ENCODE data around the gene TMEM131.

The TMEM131 gene

DNA sequence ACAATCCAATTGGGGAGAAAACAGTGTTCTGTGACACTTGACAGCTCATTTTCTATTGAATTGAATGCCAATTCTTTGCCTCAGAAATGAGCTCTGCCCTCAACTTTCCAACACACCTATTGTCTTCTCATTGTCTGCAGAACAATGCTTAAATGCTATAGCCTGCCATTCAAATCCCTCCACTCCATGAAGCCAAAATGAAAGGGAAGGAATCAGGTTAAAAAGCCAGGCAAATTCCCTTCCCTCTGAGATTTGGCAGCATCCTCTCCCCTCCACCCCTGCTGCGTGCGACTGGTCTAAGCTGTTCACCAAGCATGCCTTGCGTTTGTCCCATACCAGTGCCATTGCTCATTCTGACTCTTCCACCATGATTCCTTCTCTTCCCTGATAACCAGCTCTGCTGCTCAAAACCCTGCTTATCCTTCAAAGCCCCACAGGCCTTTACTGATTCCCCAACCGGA lies 32.4 kb upstream of the TMEM131 start:
- Histone ChIP-seq H3K27ac (ENCODE audit: low read length) (no peak overlapping the region), H3K4me3 (ENCODE audit: low read depth in 1 of 2, low read length in 2 of 2) (no peak overlapping the region), H3K9me3 (ENCODE audit: insufficient read depth, low read length, severe bottlenecking) (no peaks in the 10 kb centered on the region), H3K27me3 (ENCODE audit: insufficient read depth, low read length, poor library complexity) (peaks cover 3% of the 10 kb centered on the region), H3K36me3 (ENCODE audit: insufficient read depth, low read length) (no peaks in the 10 kb centered on the region), H2AFZ (ENCODE audit: low read depth, low read length) (no peak overlapping the region), H3K4me2 (ENCODE audit: insufficient read depth, low read length) (no peak overlapping the region), H4K20me1 (ENCODE audit: insufficient read depth, low read length) (no peaks in the 10 kb centered on the region), H3K79me2 (ENCODE audit: insufficient read depth, low read length) (no peaks in the 10 kb centered on the region), H3K9ac (ENCODE audit: low read depth, low read length) (no peak overlapping the region), H3K4me1 (ENCODE audit: insufficient read depth, low read length) (peaks cover 21% of the 10 kb centered on the region)
- TF ChIP-seq EZH2 (IDR thresholded peaks at IDR 0.05; ENCODE audit: borderline replicate concordance, low read depth, low read length, severe bottlenecking) = no peak
- DNase-seq (no peak), ATAC-seq (ENCODE audit: insufficient read depth, low read depth) (no peak)

DNA sequence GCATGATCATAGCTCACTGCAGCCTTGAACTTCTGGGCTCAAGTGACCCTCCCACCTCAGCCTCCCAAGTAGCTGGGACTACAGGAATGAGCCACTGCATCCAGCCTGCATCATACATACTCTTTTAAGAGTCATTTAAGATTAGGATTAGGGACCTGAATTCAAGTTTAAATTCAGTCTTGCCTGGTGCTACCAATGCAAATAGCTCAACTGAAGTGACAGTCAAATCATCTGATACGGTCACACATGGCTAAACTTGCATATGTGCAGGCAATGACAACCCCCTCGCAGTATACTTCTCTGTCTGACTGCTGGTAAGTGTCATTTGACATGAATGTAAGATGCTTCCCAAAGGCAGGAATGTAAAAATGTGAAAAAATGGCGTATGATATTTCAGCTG lies 31.8 kb upstream of the TMEM131 start:
- no peak overlapping the region for H3K4me3 ChIP-seq (ENCODE audit: low read depth in 1 of 2, low read length in 2 of 2)
- DNase-seq (no peak), ATAC-seq (ENCODE audit: insufficient read depth, low read depth) (no peak)
- H3K9ac ChIP-seq (ENCODE audit: low read depth, low read length) = no peak overlapping the region
- H3K4me1 ChIP-seq (ENCODE audit: insufficient read depth, low read length) = peaks cover 21% of the 10 kb centered on the region
- H3K4me2 ChIP-seq (ENCODE audit: insufficient read depth, low read length) = peak overlapping the region; percentile 61; the same call in 1 of the 2 replicates
- H3K27ac ChIP-seq (ENCODE audit: low read length) = no peak overlapping the region
- H4K20me1 ChIP-seq (ENCODE audit: insufficient read depth, low read length) = no peaks in the 10 kb centered on the region
- no peaks in the 10 kb centered on the region for H3K36me3 ChIP-seq (ENCODE audit: insufficient read depth, low read length)
- H2AFZ ChIP-seq (ENCODE audit: low read depth, low read length) = no peak overlapping the region
- no peaks in the 10 kb centered on the region for H3K9me3 ChIP-seq (ENCODE audit: insufficient read depth, low read length, severe bottlenecking)
- TF ChIP-seq, protein P1, sequence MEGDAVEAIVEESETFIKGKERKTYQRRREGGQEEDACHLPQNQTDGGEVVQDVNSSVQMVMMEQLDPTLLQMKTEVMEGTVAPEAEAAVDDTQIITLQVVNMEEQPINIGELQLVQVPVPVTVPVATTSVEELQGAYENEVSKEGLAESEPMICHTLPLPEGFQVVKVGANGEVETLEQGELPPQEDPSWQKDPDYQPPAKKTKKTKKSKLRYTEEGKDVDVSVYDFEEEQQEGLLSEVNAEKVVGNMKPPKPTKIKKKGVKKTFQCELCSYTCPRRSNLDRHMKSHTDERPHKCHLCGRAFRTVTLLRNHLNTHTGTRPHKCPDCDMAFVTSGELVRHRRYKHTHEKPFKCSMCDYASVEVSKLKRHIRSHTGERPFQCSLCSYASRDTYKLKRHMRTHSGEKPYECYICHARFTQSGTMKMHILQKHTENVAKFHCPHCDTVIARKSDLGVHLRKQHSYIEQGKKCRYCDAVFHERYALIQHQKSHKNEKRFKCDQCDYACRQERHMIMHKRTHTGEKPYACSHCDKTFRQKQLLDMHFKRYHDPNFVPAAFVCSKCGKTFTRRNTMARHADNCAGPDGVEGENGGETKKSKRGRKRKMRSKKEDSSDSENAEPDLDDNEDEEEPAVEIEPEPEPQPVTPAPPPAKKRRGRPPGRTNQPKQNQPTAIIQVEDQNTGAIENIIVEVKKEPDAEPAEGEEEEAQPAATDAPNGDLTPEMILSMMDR (IDR thresholded peaks at IDR 0.05; ENCODE audit: borderline replicate concordance, extremely low read depth, low read length, poor library complexity, severe bottlenecking) = no peak
- TF ChIP-seq EZH2 (IDR thresholded peaks at IDR 0.05; ENCODE audit: borderline replicate concordance, low read depth, low read length, severe bottlenecking) = no peak
- H3K27me3 ChIP-seq (ENCODE audit: insufficient read depth, low read length, poor library complexity) = peaks cover 3% of the 10 kb centered on the region
- H3K79me2 ChIP-seq (ENCODE audit: insufficient read depth, low read length) = no peaks in the 10 kb centered on the region

DNA sequence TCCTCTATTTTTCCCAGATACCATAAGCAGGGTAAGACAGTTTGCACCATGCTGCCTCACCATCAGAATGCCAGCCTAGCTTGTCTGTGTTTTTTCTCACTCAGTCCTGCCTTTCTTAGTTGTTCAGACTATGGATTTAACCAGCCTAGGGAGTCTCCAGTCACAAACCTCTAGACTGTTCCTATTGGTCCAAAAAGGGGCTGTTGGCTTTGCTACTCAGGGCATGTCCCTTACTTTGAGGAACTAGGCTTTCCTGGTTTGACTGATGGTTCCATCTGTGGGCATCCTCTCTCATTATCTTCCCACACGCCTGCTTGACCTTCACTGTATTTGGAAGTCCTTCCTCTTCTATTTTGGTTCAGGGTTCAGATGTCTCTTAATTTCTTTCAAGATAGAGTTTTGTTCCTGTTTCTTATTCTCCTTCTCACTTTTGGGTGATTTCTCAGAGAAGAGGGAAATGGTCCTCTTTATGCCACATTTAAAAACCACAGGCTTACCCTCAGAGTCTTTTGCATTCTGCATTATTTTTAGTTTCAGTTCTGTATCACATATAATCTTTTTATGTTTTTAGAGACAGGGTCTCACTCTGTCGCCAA lies 31.3 kb upstream of the TMEM131 start:
- no peak overlapping the region for H3K27ac ChIP-seq (ENCODE audit: low read length)
- H3K4me3 ChIP-seq (ENCODE audit: low read depth in 1 of 2, low read length in 2 of 2) = 0 out of 4 replicates have a peak overlapping the region, but pooled peaks of 1 of the 2 experiments have one; percentile 19
- H3K36me3 ChIP-seq (ENCODE audit: insufficient read depth, low read length) = no peaks in the 10 kb centered on the region
- H4K20me1 ChIP-seq (ENCODE audit: insufficient read depth, low read length) = no peaks in the 10 kb centered on the region
- H3K79me2 ChIP-seq (ENCODE audit: insufficient read depth, low read length) = no peaks in the 10 kb centered on the region
- H2AFZ ChIP-seq (ENCODE audit: low read depth, low read length) = no peak overlapping the region
- no peak overlapping the region for H3K9ac ChIP-seq (ENCODE audit: low read depth, low read length)
- peaks cover 21% of the 10 kb centered on the region for H3K4me1 ChIP-seq (ENCODE audit: insufficient read depth, low read length)
- TF ChIP-seq, protein P1 (IDR thresholded peaks at IDR 0.05; ENCODE audit: borderline replicate concordance, extremely low read depth, low read length, poor library complexity, severe bottlenecking) = no peak
- no peak for TF ChIP-seq EZH2 (IDR thresholded peaks at IDR 0.05; ENCODE audit: borderline replicate concordance, low read depth, low read length, severe bottlenecking)
- DNase-seq (no peak), ATAC-seq (ENCODE audit: insufficient read depth, low read depth) (peak; percentile 74)
- peaks cover 3% of the 10 kb centered on the region for H3K27me3 ChIP-seq (ENCODE audit: insufficient read depth, low read length, poor library complexity)
- peak overlapping the region; percentile 61 for H3K4me2 ChIP-seq (ENCODE audit: insufficient read depth, low read length)
- H3K9me3 ChIP-seq (ENCODE audit: insufficient read depth, low read length, severe bottlenecking) = no peaks in the 10 kb centered on the region

GRCh38 chr2:98026292-98026691 lies 30.5 kb upstream of the TMEM131 start:
- DNase-seq (peak; percentile 12), ATAC-seq (ENCODE audit: insufficient read depth, low read depth) (peak; percentile 63)
- Histone ChIP-seq H2AFZ (ENCODE audit: low read depth, low read length) (peak overlapping the region; percentile 37), H3K4me3 (ENCODE audit: low read depth in 1 of 2, low read length in 2 of 2) (peak overlapping the region in 1 of 2 experiments; percentile 19; a peak in 1 of 4 replicates), H3K36me3 (ENCODE audit: insufficient read depth, low read length) (no peaks in the 10 kb centered on the region), H3K79me2 (ENCODE audit: insufficient read depth, low read length) (no peaks in the 10 kb centered on the region), H3K27ac (ENCODE audit: low read length) (no peak overlapping the region), H3K27me3 (ENCODE audit: insufficient read depth, low read length, poor library complexity) (peaks cover 3% of the 10 kb centered on the region), H3K4me1 (ENCODE audit: insufficient read depth, low read length) (peaks cover 21% of the 10 kb centered on the region), H3K4me2 (ENCODE audit: insufficient read depth, low read length) (peak overlapping the region; percentile 61), H3K9ac (ENCODE audit: low read depth, low read length) (no peak overlapping the region), H3K9me3 (ENCODE audit: insufficient read depth, low read length, severe bottlenecking) (no peaks in the 10 kb centered on the region), H4K20me1 (ENCODE audit: insufficient read depth, low read length) (no peaks in the 10 kb centered on the region)
- no peak for TF ChIP-seq EZH2 (IDR thresholded peaks at IDR 0.05; ENCODE audit: borderline replicate concordance, low read depth, low read length, severe bottlenecking)
- TF ChIP-seq, protein P1 (IDR thresholded peaks at IDR 0.05; ENCODE audit: borderline replicate concordance, extremely low read depth, low read length, poor library complexity, severe bottlenecking) = no peak

Data from DND-41 (cell line).